ENCODE data around the gene BTBD19. TPM values are rescaled to one million over a fixed set of nuclear protein-coding genes. Genes with fewer than 3 reads are reported as not detected.

BTBD19 gene
- total and polyA plus RNA-seq, 9 of the 15 experiments (the other 6 are each of a cell fraction or from before 2014, with no cell fraction given) = 0.22 to 2.0 (median 0.95) TPM

DNA sequence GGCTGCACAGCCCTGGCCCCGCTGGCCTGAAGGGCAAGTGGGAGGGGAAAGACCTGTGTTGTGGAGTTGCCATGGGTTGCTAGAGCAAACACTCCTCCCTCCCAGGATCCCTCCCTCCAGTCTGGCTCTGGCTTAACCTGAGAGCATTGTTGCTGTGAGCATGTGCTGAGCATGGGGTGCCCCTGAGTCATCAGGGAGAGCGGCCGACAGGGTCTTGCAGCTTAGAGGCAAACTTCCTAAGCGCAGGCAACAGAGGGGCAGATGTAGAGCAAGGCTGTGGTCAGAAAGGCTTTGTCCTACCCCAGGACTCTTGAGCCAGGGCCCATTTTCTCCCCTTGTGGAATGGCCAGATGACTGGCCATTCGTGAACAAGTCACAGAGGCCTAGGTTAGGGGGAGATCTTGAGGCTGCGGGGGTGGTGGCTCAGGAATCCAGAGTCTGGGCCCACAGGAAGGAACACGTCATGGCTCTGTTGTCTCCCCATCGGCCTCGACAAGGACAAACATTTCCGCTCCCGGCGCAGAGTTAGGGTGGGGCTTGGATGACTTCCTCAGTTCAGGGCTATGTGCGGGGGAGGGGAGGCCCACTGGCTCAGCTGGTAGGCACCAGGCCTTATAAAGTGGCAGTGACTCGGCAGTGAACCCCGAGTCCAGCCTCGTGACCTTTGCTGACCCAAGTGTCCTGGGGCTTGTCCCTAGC lies 810 bp upstream of the BTBD19 start (continued):
- TF ChIP-seq MEF2A (IDR thresholded peaks at IDR 0.05; ENCODE audit: control insufficient read depth, low read depth, low read length) (0 out of 2 replicates have a peak, but pooled peaks have one; percentile 5), HES1 (IDR thresholded peaks at IDR 0.05; ENCODE audit: low read depth) (peak; percentile 4; the same call in 1 of the 2 replicates), RBM34 (IDR thresholded peaks at IDR 0.05; ENCODE audit: borderline replicate concordance, insufficient read depth, low read length) (no peak), HEY1 (CRISPR knock-in tag; IDR thresholded peaks at IDR 0.05; ENCODE audit: borderline replicate concordance) (no peak; the same call in 1 of the 2 replicates), ZSCAN32 (CRISPR knock-in tag; IDR thresholded peaks at IDR 0.05) (peak; percentile 11; the same call in 1 of the 2 replicates), ELK3 (CRISPR knock-in tag; IDR thresholded peaks at IDR 0.05) (peak; percentile 18; the same call in 1 of the 2 replicates), CREB1 (IDR thresholded peaks at IDR 0.05) (peak; percentile 77), CREB1 (CRISPR knock-in tag; IDR thresholded peaks at IDR 0.05) (peak; percentile 81), TCF3 (CRISPR knock-in tag; IDR thresholded peaks at IDR 0.05) (peak; percentile 10; the same call in 1 of the 2 replicates), RAD21 (CRISPR knock-in tag; conservative IDR thresholded peaks at IDR 0.05 in 1 of 2, IDR thresholded peaks at IDR 0.05 in 1 of 2) (peak; percentile 9 to 20; a peak in 3 of 4 replicates)
- TF ChIP-seq, protein P1, sequence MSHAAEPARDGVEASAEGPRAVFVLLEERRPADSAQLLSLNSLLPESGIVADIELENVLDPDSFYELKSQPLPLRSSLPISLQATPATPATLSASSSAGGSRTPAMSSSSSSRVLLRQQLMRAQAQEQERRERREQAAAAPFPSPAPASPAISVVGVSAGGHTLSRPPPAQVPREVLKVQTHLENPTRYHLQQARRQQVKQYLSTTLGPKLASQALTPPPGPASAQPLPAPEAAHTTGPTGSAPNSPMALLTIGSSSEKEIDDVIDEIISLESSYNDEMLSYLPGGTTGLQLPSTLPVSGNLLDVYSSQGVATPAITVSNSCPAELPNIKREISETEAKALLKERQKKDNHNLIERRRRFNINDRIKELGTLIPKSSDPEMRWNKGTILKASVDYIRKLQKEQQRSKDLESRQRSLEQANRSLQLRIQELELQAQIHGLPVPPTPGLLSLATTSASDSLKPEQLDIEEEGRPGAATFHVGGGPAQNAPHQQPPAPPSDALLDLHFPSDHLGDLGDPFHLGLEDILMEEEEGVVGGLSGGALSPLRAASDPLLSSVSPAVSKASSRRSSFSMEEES (CRISPR knock-in tag; IDR thresholded peaks at IDR 0.05) = peak; percentile 42; the same call in 1 of the 2 replicates

Measured in K562 (cell line).